GM18951 (cell line): ENCODE measurements around the gene PWWP2B.

Experiments used
- POLR2A ChIP-seq: IDR thresholded peaks from 4 replicates; pipeline ENCODE4 v1.6.1; 2011; ENCODE audit warnings: mild to moderate bottlenecking; ENCODE audit not compliant: insufficient read length, insufficient read depth; ENCODE audit errors: extremely low read depth
- in situ Hi-C: fragments of 300-500 bp; cut with MboI; formaldehyde crosslinking; loops from one replicate; pipeline ENCODE4 v1.12.0; 2022; ENCODE audit warnings: low sequenced_read_pairs, mixed read lengths, inconsistent platforms; ENCODE audit not compliant: unreplicated experiment

Gene PWWP2B

GRCh38 chr10:132412316-132413192 lies 15.6 kb downstream of the PWWP2B start:
- no peak for TF ChIP-seq POLR2A
- in situ Hi-C loops: no loop called here

- in situ Hi-C loops: no loop called here
- no peak for TF ChIP-seq POLR2A
These were observed 16.5 kb downstream of the PWWP2B start for GRCh38 chr10:132413226-132414205.

DNA sequence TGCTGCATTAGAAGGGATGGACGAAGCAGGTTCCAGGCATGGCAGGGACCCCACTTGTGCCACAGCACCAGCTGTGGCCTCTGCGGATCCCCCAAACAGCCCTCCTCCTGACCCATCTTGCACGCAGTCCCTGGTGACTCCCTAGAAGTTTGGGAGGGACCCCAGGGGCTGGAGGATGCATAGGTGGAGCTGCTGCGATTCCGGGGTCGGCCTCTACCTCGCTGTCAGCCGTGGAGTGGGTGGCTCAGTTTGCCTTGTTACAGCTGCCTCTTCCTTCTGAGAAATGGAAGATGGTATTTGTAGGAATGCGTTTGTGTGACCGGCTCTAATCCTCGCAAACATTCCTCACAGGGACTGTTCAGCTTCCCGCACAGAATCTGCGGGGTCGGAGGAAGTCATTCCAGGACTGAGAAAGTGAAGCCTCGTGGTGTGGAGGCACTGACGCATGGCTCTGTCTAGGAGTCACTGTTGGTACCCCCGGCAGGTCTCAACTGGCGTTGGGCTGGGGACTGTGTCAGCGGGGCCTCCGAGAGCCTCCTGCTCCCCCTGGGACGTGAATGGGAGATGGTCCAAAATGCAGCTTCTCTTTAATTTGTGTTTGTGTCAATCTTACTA lies 17.5 kb downstream of the PWWP2B start:
- no peak for TF ChIP-seq POLR2A
- in situ Hi-C loops: no loop called here

GRCh38 chr10:132415255-132415654 lies 18.3 kb downstream of the PWWP2B start:
- in situ Hi-C loops: no loop called here
- no peak for TF ChIP-seq POLR2A

DNA sequence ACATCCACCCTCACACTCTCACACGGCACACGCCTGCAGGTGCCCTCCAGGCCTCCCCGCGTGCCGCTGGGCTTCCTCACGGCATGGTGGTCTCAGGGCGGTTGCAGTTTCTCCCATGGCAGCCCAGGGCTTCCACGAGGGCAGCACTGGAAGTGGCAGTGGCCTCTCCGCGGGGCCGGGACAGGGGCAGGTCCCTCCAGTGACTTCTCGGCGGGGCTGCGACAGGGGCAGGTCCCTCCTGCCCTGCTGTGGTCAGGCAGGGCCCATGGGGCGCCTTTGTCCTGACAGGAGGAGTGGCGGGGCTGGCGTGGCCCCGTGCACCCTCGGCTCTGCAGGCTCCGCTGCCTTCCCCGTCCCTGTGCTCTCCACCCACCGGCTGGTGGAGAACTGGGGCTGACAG lies 19.0 kb downstream of the PWWP2B start:
- in situ Hi-C loops: no loop called here
- TF ChIP-seq POLR2A: no peak

DNA sequence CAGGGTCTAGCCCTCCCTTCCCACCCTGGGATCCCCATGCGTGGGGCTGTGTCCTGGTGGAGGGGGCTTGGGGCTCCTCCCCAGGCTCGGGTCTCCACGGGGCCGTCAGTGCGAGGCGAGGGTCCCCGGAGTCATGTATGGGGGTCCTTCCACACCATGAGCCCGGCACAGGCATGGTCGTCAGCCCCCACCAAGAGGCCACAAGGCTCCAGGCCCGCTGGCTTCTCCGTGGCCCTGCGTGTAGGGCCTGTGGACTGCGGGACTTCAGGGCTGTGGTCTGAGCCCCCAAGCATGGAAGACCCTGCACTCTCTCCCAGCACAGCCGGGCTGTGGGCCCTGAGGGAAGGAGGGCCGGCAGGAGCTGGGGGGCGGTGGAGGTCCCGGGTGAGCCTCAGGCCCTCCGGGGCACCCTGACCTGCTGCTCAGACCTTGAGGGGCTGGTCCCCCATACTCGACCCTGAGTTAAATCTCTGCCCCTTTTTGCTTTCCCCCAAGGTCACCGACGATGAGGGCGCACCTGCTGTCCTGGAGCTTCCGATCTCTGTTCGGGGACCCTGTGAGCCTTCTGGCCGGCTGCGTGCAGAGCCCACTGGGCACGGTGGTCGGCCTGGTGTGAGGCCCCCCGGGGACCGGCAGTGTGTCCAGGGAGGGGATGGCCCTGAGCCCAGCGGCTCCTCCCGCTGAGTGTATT lies 19.7 kb downstream of the PWWP2B start:
- in situ Hi-C loops: no loop called here
- TF ChIP-seq POLR2A: no peak

DNA sequence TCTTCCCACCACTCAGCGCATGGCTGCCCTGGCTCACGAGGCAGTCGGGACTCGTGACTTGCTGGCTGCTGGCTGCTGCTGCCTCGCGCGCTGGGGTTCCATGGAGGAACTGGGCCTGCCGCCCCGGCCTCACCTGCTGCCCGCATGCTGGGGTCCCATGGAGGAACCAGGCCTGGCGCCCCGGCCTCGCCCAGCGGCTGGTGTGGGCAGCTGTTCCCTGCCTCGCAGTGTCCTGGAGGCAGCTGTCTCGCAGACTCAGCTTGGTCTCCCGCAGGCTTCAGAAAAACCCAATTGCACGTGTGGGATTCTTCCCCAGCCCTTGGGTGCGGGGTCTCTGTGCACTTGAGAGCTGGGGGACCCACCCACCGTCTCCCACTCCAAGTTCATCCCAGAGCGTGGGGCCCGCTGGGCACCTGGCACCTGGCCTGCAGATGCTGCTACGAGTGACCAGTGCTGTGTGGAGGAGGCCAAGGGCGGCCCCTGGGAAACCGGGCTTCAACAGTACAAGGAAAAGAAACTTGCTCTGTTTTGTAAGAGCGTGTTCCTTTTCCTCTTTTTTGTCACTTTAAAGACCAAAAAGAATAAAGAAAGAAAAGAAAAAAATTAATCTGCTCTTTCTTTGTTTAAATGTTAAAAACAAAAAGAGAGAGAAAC lies 20.4 kb downstream of the PWWP2B start:
- TF ChIP-seq POLR2A: no peak
- in situ Hi-C loops: no loop called here

DNA sequence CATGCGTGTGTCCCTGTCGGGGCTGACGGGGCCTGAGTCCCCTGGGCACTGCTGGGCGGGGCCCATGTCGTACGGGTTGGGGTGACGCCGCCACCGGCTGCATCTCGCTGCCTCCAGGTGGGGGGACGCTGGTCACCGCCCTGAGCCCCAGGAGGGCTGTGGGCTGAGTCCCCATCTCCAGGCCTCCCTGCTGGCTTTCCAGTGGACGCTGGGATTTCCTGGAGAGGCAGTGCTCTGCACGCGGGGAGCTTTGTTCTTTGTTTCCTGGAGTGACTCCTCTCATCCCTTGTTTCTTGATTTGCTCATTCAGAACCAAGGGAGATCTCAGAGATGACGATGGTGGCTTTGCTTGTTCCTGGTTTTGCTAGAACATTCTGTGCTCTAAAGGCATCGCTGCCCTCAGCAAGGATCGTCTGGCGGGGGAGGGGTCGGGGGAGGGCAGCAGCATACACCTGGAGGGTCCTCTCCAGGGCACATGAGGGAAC lies 21.0 kb downstream of the PWWP2B start:
- in situ Hi-C loops: no loop called here
- TF ChIP-seq POLR2A: no peak

DNA sequence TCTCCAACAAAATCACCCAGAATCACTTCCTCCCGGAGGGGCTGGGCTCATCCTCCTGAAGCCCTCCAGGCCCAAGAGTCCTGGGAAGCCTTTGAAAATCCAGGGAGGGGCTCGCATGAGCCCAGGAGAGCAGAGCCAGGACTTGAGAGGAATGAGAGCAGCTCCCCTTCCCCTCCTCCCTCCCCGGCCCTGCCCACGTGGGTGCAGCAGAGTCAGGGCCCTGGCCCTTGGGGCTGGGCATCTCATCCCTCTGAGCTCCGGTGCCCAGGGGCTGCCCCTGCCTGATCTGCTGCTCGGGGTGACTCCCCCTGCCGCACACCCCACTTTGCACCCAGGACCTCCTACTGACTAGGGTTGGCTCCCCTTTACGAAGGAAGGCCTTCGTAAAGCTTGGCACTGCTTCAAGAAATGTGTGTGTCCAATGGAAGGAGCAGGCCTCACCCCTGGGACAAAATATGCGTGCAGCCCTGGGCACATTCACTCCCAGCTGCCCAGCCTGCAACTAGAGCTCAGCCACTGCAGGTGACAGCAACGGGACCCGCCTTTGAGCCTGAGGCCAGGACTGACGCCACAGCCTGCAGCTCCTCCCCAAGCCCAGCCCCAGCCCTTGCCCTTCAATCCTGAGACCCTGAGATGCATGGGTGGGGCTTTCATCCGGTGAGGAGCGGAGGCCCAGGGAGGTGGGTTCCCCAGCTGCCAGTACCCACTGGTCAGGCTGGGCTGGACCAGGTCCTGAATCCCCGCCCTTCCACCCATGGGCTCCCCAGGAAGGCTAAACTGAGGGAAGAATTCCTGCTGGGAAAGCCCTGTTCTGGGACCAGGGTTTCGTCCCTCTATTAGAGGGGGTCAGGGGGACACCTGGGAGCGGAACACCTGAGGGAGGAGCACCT lies 21.8 kb downstream of the PWWP2B start:
- in situ Hi-C loops: no loop called here
- TF ChIP-seq POLR2A: no peak

- no peak for TF ChIP-seq POLR2A
These were observed 22.8 kb downstream of the PWWP2B start for GRCh38 chr10:132419538-132420468.

DNA sequence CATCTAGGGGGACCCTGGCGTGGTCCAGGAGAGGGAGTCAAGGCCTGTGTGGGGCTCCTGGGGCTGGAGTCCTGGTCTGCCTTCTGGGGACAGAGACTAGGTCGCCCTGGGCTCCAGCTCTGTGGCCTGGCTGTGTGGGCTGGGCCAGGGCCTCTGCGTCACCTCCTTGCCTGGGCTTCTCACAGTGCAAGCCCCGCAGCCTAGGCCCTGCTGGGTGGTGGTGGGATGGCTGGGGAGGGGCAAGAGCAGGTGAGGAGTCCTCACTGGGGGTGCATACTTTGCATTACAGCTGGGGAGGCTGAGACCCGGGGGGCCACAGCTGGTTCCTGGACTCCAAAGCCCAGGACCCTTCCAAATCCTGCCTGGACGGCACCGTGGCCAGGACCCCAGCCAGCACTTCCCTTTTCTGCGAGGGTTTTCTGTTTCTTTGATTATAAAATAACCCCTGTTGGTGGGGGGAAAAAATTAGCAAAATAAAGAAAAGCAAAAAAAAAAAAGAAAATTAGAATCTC lies 23.5 kb downstream of the PWWP2B start:
- TF ChIP-seq POLR2A: no peak
- in situ Hi-C loops: no loop called here

More at GRCh38 chr10:132419538-132420468, 22.8 kb downstream of the PWWP2B start:
- in situ Hi-C loops: no loop called here
